SK-N-SH treated with all-trans-retinoic acid at 6 μM for 48 hours (cell line): ENCODE measurements around the gene USF2.
A peak's percentile ranks its signal among the peaks of the same experiment; 100 is the strongest.

Experiments used
- ATAC-seq: fragments of 200-7000 bp; cut with Tn5 transposase; 3 replicates; pipeline ENCODE4 v1.9.1; 2020; ENCODE audit warnings: mild to moderate bottlenecking, moderate library complexity
- ARNTL ChIP-seq: fragments of 450-650 bp; formaldehyde crosslinking; IDR thresholded peaks from 2 replicates; pipeline ENCODE4 v1.5.0; 2020; ENCODE audit warnings: low read depth, mild to moderate bottlenecking, moderate library complexity, borderline replicate concordance
- BACH2 ChIP-seq: fragments of 250-450 bp; sonication (Bioruptor Pico); IDR thresholded peaks from 2 replicates; pipeline ENCODE4 v1.9.0; 2021; ENCODE audit warnings: mild to moderate bottlenecking, borderline replicate concordance
- CSDC2 ChIP-seq: fragments of 250-450 bp; sonication (Bioruptor Pico); IDR thresholded peaks from 2 replicates; pipeline ENCODE4 v1.5.0; 2020; ENCODE audit warnings: mild to moderate bottlenecking, moderate library complexity
- ESRRG ChIP-seq: fragments of 250-450 bp; sonication (Bioruptor Pico); IDR thresholded peaks from 2 replicates; pipeline ENCODE4 v1.6.1; 2021; ENCODE audit warnings: mild to moderate bottlenecking
- GLIS3 ChIP-seq: fragments of 250-450 bp; sonication (Bioruptor Pico); IDR thresholded peaks from 2 replicates; pipeline ENCODE4 v1.5.0; 2020; ENCODE audit warnings: mild to moderate bottlenecking, moderate library complexity
- ISL1 ChIP-seq: fragments of 250-450 bp; sonication (Bioruptor Pico); IDR thresholded peaks from 2 replicates; pipeline ENCODE4 v2.1.2; 2022; ENCODE audit warnings: mild to moderate bottlenecking, moderate library complexity
- PPARA ChIP-seq: fragments of 250-450 bp; sonication (Bioruptor Pico); IDR thresholded peaks from 2 replicates; pipeline ENCODE4 v1.5.0; 2020; ENCODE audit warnings: mild to moderate bottlenecking, borderline replicate concordance
- RARB ChIP-seq: fragments of 250-450 bp; sonication (Bioruptor Pico); IDR thresholded peaks from 2 replicates; pipeline ENCODE4 v1.8.0; 2021; ENCODE audit warnings: mild to moderate bottlenecking, moderate library complexity
- TCF4 ChIP-seq: fragments of 250-450 bp; sonication (Bioruptor Pico); IDR thresholded peaks from 2 replicates; pipeline ENCODE4 v1.8.0; 2021; ENCODE audit warnings: mild to moderate bottlenecking, moderate library complexity, borderline replicate concordance
- TOX ChIP-seq: fragments of 250-450 bp; sonication (Bioruptor Pico); IDR thresholded peaks from 2 replicates; pipeline ENCODE4 v1.8.0; 2021; ENCODE audit warnings: mild to moderate bottlenecking, moderate library complexity, borderline replicate concordance
- ZC3H10 ChIP-seq: fragments of 250-450 bp; sonication (Bioruptor Pico); IDR thresholded peaks from 2 replicates; pipeline ENCODE4 v1.5.1; 2021; ENCODE audit warnings: mild to moderate bottlenecking, moderate library complexity
- ZFP3 ChIP-seq: fragments of 250-450 bp; sonication (Bioruptor Pico); IDR thresholded peaks from 2 replicates; pipeline ENCODE4 v1.5.0; 2020; ENCODE audit warnings: mild to moderate bottlenecking, moderate library complexity
- ZNF565 ChIP-seq: fragments of 450-650 bp; formaldehyde crosslinking; conservative IDR thresholded peaks from 2 replicates; pipeline ENCODE4 v1.5.0; 2020; ENCODE audit warnings: low read depth, mild to moderate bottlenecking, moderate library complexity
- ZNF70 ChIP-seq: fragments of 450-650 bp; formaldehyde crosslinking; IDR thresholded peaks from 2 replicates; pipeline ENCODE4 v1.5.0; 2020; ENCODE audit warnings: mild to moderate bottlenecking, moderate library complexity
- ZNF8 ChIP-seq: fragments of 450-650 bp; formaldehyde crosslinking; IDR thresholded peaks from 2 replicates; pipeline ENCODE4 v1.5.0; 2020; ENCODE audit warnings: mild to moderate bottlenecking, moderate library complexity
- TF ChIP-seq, protein P1 (sequence below): fragments of 250-450 bp; sonication (Bioruptor Pico); IDR thresholded peaks from 2 replicates; pipeline ENCODE4 v1.8.0; 2020; ENCODE audit warnings: mild to moderate bottlenecking, moderate library complexity, borderline replicate concordance
- TF ChIP-seq, protein P2 (sequence below): fragments of 250-450 bp; sonication (Bioruptor Pico); IDR thresholded peaks from 2 replicates; pipeline ENCODE4 v1.5.1; 2020; ENCODE audit warnings: low read depth, mild to moderate bottlenecking, moderate library complexity
- TF ChIP-seq, protein P3 (sequence below): fragments of 250-450 bp; sonication (Bioruptor Pico); IDR thresholded peaks from 2 replicates; pipeline ENCODE4 v1.5.1; 2021; ENCODE audit warnings: mild to moderate bottlenecking, moderate library complexity
- TF ChIP-seq, protein P4 (sequence below): fragments of 250-450 bp; sonication (Bioruptor Pico); IDR thresholded peaks from 2 replicates; pipeline ENCODE4 v1.5.0; 2020; ENCODE audit warnings: mild to moderate bottlenecking, moderate library complexity
- TF ChIP-seq, protein P5 (sequence below): fragments of 250-450 bp; sonication (Bioruptor Pico); IDR thresholded peaks from 2 replicates; pipeline ENCODE4 v1.8.0; 2021; ENCODE audit warnings: low read depth, mild to moderate bottlenecking, moderate library complexity, borderline replicate concordance

Gene USF2

DNA sequence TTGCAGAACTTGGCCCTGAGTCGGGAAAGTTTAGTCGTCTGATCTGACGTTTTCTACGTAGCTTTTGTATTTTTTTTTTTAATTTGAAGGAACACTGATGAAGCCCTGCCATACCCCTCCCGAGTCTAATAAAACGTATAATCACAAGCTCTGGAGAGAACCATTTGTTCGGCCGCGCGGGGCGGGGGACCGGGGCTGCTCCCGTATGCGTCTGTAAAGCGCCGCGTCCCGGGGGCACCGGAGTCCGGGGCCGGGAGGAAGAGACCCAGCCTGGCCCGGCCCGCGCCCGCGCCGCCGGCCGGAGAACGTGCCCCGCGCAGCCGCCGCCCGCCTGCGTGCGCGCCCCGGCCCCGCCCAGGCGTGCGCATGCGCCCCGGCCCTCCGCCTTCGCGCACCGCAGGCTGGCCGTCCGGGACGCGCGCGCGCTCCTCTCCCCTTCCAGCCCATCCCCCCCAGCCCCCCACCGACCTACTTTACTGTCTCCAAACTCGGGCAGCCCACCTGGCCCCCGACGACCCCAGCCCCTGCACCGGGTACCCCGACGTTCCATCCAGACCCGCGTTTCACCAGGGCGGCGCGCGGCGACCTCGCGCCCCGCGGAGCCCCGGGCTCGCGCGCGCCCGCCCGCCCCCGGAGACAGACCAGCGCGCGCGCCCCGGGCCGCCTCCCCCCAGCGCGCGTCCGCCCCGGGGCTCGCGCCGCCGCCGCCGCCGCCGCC lies 785 bp upstream of the USF2 start:
- TF ChIP-seq, protein P1, sequence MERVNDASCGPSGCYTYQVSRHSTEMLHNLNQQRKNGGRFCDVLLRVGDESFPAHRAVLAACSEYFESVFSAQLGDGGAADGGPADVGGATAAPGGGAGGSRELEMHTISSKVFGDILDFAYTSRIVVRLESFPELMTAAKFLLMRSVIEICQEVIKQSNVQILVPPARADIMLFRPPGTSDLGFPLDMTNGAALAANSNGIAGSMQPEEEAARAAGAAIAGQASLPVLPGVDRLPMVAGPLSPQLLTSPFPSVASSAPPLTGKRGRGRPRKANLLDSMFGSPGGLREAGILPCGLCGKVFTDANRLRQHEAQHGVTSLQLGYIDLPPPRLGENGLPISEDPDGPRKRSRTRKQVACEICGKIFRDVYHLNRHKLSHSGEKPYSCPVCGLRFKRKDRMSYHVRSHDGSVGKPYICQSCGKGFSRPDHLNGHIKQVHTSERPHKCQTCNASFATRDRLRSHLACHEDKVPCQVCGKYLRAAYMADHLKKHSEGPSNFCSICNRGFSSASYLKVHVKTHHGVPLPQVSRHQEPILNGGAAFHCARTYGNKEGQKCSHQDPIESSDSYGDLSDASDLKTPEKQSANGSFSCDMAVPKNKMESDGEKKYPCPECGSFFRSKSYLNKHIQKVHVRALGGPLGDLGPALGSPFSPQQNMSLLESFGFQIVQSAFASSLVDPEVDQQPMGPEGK (CRISPR knock-in tag) = no peak
- TF ChIP-seq, protein P2, sequence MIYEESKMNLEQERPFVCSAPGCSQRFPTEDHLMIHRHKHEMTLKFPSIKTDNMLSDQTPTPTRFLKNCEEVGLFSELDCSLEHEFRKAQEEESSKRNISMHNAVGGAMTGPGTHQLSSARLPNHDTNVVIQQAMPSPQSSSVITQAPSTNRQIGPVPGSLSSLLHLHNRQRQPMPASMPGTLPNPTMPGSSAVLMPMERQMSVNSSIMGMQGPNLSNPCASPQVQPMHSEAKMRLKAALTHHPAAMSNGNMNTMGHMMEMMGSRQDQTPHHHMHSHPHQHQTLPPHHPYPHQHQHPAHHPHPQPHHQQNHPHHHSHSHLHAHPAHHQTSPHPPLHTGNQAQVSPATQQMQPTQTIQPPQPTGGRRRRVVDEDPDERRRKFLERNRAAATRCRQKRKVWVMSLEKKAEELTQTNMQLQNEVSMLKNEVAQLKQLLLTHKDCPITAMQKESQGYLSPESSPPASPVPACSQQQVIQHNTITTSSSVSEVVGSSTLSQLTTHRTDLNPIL (CRISPR knock-in tag) = no peak
- TF ChIP-seq, protein P3, sequence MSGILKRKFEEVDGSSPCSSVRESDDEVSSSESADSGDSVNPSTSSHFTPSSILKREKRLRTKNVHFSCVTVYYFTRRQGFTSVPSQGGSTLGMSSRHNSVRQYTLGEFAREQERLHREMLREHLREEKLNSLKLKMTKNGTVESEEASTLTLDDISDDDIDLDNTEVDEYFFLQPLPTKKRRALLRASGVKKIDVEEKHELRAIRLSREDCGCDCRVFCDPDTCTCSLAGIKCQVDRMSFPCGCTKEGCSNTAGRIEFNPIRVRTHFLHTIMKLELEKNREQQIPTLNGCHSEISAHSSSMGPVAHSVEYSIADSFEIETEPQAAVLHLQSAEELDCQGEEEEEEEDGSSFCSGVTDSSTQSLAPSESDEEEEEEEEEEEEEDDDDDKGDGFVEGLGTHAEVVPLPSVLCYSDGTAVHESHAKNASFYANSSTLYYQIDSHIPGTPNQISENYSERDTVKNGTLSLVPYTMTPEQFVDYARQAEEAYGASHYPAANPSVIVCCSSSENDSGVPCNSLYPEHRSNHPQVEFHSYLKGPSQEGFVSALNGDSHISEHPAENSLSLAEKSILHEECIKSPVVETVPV = no peak
- TF ChIP-seq ZNF8 (CRISPR knock-in tag) = no peak
- TF ChIP-seq BACH2 = no peak
- TF ChIP-seq, protein P4, sequence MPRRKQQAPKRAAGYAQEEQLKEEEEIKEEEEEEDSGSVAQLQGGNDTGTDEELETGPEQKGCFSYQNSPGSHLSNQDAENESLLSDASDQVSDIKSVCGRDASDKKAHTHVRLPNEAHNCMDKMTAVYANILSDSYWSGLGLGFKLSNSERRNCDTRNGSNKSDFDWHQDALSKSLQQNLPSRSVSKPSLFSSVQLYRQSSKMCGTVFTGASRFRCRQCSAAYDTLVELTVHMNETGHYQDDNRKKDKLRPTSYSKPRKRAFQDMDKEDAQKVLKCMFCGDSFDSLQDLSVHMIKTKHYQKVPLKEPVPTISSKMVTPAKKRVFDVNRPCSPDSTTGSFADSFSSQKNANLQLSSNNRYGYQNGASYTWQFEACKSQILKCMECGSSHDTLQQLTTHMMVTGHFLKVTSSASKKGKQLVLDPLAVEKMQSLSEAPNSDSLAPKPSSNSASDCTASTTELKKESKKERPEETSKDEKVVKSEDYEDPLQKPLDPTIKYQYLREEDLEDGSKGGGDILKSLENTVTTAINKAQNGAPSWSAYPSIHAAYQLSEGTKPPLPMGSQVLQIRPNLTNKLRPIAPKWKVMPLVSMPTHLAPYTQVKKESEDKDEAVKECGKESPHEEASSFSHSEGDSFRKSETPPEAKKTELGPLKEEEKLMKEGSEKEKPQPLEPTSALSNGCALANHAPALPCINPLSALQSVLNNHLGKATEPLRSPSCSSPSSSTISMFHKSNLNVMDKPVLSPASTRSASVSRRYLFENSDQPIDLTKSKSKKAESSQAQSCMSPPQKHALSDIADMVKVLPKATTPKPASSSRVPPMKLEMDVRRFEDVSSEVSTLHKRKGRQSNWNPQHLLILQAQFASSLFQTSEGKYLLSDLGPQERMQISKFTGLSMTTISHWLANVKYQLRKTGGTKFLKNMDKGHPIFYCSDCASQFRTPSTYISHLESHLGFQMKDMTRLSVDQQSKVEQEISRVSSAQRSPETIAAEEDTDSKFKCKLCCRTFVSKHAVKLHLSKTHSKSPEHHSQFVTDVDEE (CRISPR knock-in tag) = no peak
- no peak for TF ChIP-seq RARB
- TF ChIP-seq, protein P5, sequence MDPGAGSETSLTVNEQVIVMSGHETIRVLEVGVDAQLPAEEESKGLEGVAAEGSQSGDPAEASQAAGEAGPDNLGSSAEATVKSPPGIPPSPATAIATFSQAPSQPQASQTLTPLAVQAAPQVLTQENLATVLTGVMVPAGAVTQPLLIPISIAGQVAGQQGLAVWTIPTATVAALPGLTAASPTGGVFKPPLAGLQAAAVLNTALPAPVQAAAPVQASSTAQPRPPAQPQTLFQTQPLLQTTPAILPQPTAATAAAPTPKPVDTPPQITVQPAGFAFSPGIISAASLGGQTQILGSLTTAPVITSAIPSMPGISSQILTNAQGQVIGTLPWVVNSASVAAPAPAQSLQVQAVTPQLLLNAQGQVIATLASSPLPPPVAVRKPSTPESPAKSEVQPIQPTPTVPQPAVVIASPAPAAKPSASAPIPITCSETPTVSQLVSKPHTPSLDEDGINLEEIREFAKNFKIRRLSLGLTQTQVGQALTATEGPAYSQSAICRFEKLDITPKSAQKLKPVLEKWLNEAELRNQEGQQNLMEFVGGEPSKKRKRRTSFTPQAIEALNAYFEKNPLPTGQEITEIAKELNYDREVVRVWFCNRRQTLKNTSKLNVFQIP (CRISPR knock-in tag) = no peak
- no peak for TF ChIP-seq TCF4
- TF ChIP-seq GLIS3 (CRISPR knock-in tag) = no peak
- TF ChIP-seq ZNF565 (CRISPR knock-in tag) = no peak
- TF ChIP-seq ZNF70 (CRISPR knock-in tag) = no peak
- TF ChIP-seq ISL1 = no peak
- no peak for TF ChIP-seq ZFP3
- no peak for TF ChIP-seq CSDC2 (CRISPR knock-in tag)
- TF ChIP-seq ARNTL (CRISPR knock-in tag) = no peak
- peak; percentile 68 for ATAC-seq

DNA sequence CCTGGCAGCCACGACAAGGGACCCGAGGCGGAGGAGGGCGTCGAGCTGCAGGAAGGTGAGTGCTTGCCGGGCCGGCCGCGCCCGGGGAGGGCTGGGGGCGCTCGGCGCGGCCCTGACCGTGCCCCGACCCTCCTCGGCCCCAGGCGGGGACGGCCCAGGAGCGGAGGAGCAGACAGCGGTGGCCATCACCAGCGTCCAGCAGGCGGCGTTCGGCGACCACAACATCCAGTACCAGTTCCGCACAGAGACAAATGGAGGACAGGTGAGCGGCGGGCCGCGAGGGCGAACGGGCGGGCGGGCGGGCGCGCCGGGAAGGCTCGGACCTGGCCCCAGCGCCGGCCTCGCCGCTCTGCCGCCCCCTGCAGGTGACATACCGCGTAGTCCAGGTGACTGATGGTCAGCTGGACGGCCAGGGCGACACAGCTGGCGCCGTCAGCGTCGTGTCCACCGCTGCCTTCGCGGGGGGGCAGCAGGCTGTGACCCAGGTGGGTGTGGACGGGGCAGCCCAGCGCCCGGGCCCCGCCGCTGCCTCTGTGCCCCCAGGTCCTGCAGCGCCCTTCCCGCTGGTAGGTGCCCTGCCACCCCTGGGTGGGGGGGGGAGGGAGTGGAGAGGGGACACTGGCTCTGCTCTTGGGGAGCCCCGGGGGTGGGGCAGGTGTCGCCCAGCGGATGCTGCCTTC lies 816 bp downstream of the USF2 start:
- peak; percentile 75 for ATAC-seq
- TF ChIP-seq GLIS3 (CRISPR knock-in tag) (no peak), ZC3H10 (no peak), ZNF70 (CRISPR knock-in tag) (no peak), TCF4 (no peak), BACH2 (no peak), ESRRG (no peak), ZNF565 (CRISPR knock-in tag) (no peak), ISL1 (no peak), TOX (CRISPR knock-in tag) (no peak), RARB (no peak), PPARA (CRISPR knock-in tag) (no peak), CSDC2 (CRISPR knock-in tag) (no peak), ZNF8 (CRISPR knock-in tag) (no peak), ZFP3 (no peak)
- TF ChIP-seq, protein P2 (CRISPR knock-in tag) = no peak
- TF ChIP-seq, protein P3 = no peak
- TF ChIP-seq, protein P1 (CRISPR knock-in tag) = no peak
- TF ChIP-seq, protein P5 (CRISPR knock-in tag) = no peak
